HG03565 (cell line): ENCODE data around the gene C20orf141.
"Not testable (repeated sequence)": the region's sequence is repeated elsewhere in the genome, so short reads cannot be mapped to it uniquely, and the experiment has no call there.

Experiments used
- ATAC-seq: cut with Tn5 transposase; IDR thresholded peaks from one replicate; pipeline ENCODE4 v1.9.1; 2021; ENCODE audit warnings: mild to moderate bottlenecking, moderate library complexity; ENCODE audit not compliant: unreplicated experiment

Gene C20orf141

GRCh38 chr20:2814587-2815051, at the start of gene C20orf141:
Gene C20orf141, plus strand, starts transcription at chr20:2814987. Its CDS starts 198 bp downstream, at chr20:2815185.
- ATAC-seq, result no peak

GRCh38 chr20:2767768-2768631, 46.8 kb upstream of the C20orf141 start:
- no peak for ATAC-seq

- ATAC-seq, result no peak
Measured at GRCh38 chr20:2768632-2769015, 46.2 kb upstream of the C20orf141 start.

GRCh38 chr20:2770091-2770490, 44.7 kb upstream of the C20orf141 start:
- not testable (repeated sequence) for ATAC-seq

GRCh38 chr20:2771631-2772080, 43.1 kb upstream of the C20orf141 start:
- ATAC-seq, result no peak

GRCh38 chr20:2773812-2774211, 41.0 kb upstream of the C20orf141 start:
- no peak for ATAC-seq

- no peak for ATAC-seq
Measured at GRCh38 chr20:2775139-2775538, 39.6 kb upstream of the C20orf141 start.

GRCh38 chr20:2778602-2779321, 36.0 kb upstream of the C20orf141 start:
- ATAC-seq, result no peak

- ATAC-seq, result no peak
Measured at GRCh38 chr20:2780948-2781347, 33.8 kb upstream of the C20orf141 start.

- ATAC-seq, result no peak
Measured at GRCh38 chr20:2783908-2784566, 30.8 kb upstream of the C20orf141 start.

- no peak for ATAC-seq
Measured at GRCh38 chr20:2793471-2793870, 21.3 kb upstream of the C20orf141 start.

GRCh38 chr20:2794202-2794748, 20.5 kb upstream of the C20orf141 start:
- ATAC-seq, result no peak

- ATAC-seq, result no peak
Measured at GRCh38 chr20:2794866-2795447, 19.8 kb upstream of the C20orf141 start.

- no peak for ATAC-seq
Measured at GRCh38 chr20:2795451-2795850, 19.3 kb upstream of the C20orf141 start.

GRCh38 chr20:2796011-2796660, 18.7 kb upstream of the C20orf141 start:
- no peak for ATAC-seq

GRCh38 chr20:2797136-2797983, 17.4 kb upstream of the C20orf141 start:
- ATAC-seq, result no peak

GRCh38 chr20:2798095-2798805, 16.5 kb upstream of the C20orf141 start:
- no peak for ATAC-seq

- no peak for ATAC-seq
Measured at GRCh38 chr20:2798814-2799213, 16.0 kb upstream of the C20orf141 start.

GRCh38 chr20:2799271-2799670, 15.5 kb upstream of the C20orf141 start:
- no peak for ATAC-seq
